ENCODE data around the gene PLAAT3. TPM values are rescaled to one million over a fixed set of nuclear protein-coding genes. Genes with fewer than 3 reads are reported as not detected.

PLAAT3 gene
- total and polyA plus RNA-seq, 2 of the 8 experiments (the other 6 are each of a cell fraction or from before 2014, with no cell fraction given) = 109 to 190 TPM

DNA sequence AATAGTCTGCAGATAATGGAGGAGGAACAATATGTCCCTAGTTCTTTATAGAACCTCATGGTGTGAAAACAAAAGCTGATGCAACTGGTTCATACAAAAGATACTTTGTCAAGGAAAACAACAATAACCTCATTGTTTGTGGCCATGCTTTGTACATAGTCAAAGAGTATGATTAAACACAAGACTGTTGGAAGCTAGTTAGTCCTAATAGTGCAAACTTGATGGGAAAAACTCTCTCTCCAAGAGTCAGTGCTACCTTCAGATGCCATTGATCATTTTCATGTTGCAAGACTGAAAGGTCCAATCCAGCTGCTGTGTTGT is 30.9 kb downstream of the PLAAT3 start (continued):
- TF ChIP-seq, protein P1, sequence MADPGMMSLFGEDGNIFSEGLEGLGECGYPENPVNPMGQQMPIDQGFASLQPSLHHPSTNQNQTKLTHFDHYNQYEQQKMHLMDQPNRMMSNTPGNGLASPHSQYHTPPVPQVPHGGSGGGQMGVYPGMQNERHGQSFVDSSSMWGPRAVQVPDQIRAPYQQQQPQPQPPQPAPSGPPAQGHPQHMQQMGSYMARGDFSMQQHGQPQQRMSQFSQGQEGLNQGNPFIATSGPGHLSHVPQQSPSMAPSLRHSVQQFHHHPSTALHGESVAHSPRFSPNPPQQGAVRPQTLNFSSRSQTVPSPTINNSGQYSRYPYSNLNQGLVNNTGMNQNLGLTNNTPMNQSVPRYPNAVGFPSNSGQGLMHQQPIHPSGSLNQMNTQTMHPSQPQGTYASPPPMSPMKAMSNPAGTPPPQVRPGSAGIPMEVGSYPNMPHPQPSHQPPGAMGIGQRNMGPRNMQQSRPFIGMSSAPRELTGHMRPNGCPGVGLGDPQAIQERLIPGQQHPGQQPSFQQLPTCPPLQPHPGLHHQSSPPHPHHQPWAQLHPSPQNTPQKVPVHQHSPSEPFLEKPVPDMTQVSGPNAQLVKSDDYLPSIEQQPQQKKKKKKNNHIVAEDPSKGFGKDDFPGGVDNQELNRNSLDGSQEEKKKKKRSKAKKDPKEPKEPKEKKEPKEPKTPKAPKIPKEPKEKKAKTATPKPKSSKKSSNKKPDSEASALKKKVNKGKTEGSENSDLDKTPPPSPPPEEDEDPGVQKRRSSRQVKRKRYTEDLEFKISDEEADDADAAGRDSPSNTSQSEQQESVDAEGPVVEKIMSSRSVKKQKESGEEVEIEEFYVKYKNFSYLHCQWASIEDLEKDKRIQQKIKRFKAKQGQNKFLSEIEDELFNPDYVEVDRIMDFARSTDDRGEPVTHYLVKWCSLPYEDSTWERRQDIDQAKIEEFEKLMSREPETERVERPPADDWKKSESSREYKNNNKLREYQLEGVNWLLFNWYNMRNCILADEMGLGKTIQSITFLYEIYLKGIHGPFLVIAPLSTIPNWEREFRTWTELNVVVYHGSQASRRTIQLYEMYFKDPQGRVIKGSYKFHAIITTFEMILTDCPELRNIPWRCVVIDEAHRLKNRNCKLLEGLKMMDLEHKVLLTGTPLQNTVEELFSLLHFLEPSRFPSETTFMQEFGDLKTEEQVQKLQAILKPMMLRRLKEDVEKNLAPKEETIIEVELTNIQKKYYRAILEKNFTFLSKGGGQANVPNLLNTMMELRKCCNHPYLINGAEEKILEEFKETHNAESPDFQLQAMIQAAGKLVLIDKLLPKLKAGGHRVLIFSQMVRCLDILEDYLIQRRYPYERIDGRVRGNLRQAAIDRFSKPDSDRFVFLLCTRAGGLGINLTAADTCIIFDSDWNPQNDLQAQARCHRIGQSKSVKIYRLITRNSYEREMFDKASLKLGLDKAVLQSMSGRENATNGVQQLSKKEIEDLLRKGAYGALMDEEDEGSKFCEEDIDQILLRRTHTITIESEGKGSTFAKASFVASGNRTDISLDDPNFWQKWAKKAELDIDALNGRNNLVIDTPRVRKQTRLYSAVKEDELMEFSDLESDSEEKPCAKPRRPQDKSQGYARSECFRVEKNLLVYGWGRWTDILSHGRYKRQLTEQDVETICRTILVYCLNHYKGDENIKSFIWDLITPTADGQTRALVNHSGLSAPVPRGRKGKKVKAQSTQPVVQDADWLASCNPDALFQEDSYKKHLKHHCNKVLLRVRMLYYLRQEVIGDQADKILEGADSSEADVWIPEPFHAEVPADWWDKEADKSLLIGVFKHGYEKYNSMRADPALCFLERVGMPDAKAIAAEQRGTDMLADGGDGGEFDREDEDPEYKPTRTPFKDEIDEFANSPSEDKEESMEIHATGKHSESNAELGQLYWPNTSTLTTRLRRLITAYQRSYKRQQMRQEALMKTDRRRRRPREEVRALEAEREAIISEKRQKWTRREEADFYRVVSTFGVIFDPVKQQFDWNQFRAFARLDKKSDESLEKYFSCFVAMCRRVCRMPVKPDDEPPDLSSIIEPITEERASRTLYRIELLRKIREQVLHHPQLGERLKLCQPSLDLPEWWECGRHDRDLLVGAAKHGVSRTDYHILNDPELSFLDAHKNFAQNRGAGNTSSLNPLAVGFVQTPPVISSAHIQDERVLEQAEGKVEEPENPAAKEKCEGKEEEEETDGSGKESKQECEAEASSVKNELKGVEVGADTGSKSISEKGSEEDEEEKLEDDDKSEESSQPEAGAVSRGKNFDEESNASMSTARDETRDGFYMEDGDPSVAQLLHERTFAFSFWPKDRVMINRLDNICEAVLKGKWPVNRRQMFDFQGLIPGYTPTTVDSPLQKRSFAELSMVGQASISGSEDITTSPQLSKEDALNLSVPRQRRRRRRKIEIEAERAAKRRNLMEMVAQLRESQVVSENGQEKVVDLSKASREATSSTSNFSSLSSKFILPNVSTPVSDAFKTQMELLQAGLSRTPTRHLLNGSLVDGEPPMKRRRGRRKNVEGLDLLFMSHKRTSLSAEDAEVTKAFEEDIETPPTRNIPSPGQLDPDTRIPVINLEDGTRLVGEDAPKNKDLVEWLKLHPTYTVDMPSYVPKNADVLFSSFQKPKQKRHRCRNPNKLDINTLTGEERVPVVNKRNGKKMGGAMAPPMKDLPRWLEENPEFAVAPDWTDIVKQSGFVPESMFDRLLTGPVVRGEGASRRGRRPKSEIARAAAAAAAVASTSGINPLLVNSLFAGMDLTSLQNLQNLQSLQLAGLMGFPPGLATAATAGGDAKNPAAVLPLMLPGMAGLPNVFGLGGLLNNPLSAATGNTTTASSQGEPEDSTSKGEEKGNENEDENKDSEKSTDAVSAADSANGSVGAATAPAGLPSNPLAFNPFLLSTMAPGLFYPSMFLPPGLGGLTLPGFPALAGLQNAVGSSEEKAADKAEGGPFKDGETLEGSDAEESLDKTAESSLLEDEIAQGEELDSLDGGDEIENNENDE (IDR thresholded peaks at IDR 0.05; ENCODE audit: insufficient replicate concordance, low read length) = no peak
- no peak for TF ChIP-seq CHD2 (IDR thresholded peaks at IDR 0.05; ENCODE audit: low read length)
- TF ChIP-seq CREB1 (IDR thresholded peaks at IDR 0.05) = no peak
- TF ChIP-seq, protein P2, sequence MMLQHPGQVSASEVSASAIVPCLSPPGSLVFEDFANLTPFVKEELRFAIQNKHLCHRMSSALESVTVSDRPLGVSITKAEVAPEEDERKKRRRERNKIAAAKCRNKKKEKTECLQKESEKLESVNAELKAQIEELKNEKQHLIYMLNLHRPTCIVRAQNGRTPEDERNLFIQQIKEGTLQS (IDR thresholded peaks at IDR 0.05; ENCODE audit: insufficient read depth, low read depth, low read length) = no peak
- no peak for TF ChIP-seq SIN3A (conservative IDR thresholded peaks at IDR 0.05 in 1 of 2, IDR thresholded peaks at IDR 0.05 in 1 of 2; ENCODE audit: low read depth in 1 of 2, low read length in 2 of 2)
- no peak for TF ChIP-seq JUND (IDR thresholded peaks at IDR 0.05; ENCODE audit: low read length)
- TF ChIP-seq BCL11A (IDR thresholded peaks at IDR 0.05; ENCODE audit: low read depth in 2 of 2, low read length in 2 of 2) = no peak
- TF ChIP-seq KDM5A (IDR thresholded peaks at IDR 0.05; ENCODE audit: low read length) = no peak
